VCaP (cell line): ENCODE measurements around the gene TPGS1.

Experiments
- H3K27ac ChIP-seq: fragments of 450-650 bp; 2 replicates; pipeline ENCODE4 v1.5.1; 2017
- TF ChIP-seq, protein P1 (sequence below): fragments of 450-650 bp; conservative IDR thresholded peaks from 2 replicates; pipeline ENCODE4 v1.5.1; 2017; ENCODE audit warnings: mild to moderate bottlenecking, moderate library complexity

Gene TPGS1

DNA sequence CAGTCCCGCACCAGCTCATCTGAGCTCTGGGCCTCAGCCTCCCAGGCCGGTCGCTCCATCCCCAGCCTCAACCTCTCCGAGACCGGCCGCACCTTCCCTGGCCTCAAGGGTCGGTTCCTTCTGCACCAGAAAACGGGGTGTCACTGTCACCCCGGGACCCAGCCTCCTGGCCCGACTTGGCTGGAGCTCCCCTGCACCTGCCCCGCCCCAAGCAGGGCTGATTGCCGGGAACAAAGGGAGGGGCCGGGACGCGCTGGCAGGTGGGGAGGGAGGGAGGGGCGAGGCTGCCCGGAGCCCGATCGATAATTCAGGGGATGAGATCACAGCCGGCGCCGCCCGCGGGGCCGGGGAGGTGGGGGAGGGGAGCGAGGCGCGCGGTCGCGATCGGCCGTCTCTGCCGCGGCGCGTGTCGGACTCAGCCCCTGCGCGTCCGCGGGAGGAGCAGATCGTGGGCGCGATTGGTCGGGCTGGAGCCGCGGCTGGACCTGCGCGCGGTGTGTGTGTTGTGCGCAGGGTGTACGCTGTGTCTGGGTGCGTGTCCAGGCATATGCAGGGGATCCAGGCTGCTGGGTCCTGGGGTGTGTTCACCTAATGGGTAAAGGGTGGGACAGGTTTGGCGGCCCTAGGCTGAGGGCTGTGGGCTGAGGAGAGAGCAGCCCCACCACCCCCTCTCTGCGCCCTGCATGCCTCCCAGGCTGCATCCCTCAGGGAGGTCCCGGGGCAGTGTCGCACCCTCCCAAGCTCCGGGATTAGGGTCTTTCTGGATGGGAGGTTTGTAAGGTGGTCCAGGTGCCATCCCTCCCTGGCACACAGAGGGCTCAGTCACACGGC lies 45.4 kb upstream of the TPGS1 start:
- TF ChIP-seq, protein P1, sequence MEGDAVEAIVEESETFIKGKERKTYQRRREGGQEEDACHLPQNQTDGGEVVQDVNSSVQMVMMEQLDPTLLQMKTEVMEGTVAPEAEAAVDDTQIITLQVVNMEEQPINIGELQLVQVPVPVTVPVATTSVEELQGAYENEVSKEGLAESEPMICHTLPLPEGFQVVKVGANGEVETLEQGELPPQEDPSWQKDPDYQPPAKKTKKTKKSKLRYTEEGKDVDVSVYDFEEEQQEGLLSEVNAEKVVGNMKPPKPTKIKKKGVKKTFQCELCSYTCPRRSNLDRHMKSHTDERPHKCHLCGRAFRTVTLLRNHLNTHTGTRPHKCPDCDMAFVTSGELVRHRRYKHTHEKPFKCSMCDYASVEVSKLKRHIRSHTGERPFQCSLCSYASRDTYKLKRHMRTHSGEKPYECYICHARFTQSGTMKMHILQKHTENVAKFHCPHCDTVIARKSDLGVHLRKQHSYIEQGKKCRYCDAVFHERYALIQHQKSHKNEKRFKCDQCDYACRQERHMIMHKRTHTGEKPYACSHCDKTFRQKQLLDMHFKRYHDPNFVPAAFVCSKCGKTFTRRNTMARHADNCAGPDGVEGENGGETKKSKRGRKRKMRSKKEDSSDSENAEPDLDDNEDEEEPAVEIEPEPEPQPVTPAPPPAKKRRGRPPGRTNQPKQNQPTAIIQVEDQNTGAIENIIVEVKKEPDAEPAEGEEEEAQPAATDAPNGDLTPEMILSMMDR: no peak
- peak overlapping the region; percentile 83 for H3K27ac ChIP-seq

GRCh38 chr19:463483-464207 lies 43.7 kb upstream of the TPGS1 start:
- H3K27ac ChIP-seq: no peak overlapping the region
- TF ChIP-seq, protein P1: no peak

DNA sequence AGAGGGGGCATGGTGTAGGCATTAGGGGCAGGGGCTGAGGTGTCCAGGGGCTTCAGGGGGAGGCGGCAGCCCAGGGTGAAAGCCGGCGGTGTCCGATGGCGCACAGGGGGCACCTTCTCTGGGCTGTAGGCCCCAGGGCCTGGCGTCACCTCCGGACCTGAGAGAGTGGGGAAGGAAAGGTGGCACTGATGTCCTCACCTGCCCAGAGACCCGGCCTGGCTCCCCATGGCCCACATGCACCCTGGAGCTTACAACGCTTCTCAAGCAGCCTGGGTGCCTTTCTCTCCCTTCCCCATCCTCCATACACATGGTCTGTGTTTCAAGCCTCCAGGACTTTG lies 43.1 kb upstream of the TPGS1 start:
- no peak overlapping the region for H3K27ac ChIP-seq
- TF ChIP-seq, protein P1: no peak

- TF ChIP-seq, protein P1: no peak
- H3K27ac ChIP-seq: no peak overlapping the region
Measured at GRCh38 chr19:465056-465816, 42.1 kb upstream of the TPGS1 start.

DNA sequence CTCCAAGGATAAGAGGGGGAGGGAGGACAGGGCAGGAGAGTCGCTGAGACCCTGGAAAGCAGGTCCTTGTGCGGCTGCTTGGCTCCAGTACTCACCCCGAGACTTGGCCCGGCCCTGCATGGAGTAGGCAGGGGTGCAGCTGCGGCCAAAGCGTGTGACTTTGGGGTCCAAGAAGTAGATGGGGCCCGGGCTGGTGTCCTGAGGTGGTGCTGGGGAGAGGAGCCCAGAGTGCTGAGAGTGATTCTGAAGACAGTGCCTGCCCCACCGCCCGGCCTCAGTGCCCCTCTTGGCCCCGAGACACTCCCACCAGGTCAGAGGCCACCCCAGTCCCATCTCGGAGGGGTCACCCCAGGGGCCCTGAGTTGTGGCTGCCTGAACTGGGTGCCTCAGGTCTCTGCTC lies 39.7 kb upstream of the TPGS1 start:
- H3K27ac ChIP-seq: no peak overlapping the region
- TF ChIP-seq, protein P1: no peak

DNA sequence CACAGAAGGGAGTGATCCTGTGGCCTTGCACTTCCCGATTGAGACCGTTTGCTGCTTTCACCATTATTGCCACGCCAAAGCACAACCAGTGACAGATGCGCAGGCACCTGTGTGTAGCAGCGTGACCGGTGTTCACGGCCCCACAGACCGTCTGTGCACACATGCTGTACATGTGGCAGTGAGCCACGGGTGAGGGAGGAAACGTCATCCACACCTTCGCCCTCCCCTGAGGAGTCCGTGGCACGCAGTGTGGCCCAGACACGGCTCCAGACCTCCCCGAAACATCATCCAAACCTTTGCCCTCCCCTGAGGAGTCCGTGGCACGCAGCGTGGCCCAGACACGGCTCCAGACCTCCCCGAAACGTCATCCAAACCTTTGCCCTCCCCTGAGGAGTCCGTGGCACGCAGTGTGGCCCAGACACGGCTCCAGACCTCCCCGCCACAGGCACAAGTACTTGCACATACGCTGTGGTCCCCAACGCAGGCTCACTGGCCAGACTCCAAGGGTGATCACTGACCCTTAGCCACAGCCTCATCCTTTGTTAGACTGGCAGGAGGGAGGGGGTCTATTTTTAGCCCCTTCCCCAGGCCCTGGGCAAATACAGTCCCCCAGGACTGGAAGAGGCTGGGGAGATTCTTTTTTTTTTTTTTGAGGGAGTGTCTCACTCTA lies 38.6 kb upstream of the TPGS1 start:
- TF ChIP-seq, protein P1: no peak
- no peak overlapping the region for H3K27ac ChIP-seq
